ENCODE measurements around the gene C12orf56. TPM values are rescaled to one million over a fixed set of nuclear protein-coding genes. Genes with fewer than 3 reads are reported as not detected.

The C12orf56 gene
- total RNA-seq, 4 donors from 2014 or later = not detected

- TF ChIP-seq CTCF (IDR thresholded peaks at IDR 0.05; ENCODE audit: low read depth) = no peak
These were observed 54.6 kb downstream of the C12orf56 start for GRCh38 chr12:64335886-64336466.

DNA sequence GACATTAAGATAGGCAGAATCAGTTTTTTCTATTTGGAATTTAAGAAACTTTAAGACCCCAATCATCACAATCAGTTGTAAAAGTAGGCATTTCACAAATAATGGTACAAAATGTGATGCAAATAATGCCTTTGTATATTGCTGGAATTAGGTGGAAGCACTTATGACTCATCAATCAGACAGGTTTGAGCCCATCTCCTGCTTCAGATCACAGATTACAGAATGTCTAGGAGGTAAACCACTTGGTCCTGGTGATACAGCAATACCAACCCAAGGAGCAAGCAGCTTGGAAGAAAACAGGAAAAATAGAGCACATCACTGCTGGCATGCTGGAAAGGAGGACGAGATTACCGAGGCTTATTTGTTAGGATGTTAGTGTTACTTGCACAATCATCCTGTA lies 57.6 kb downstream of the C12orf56 start:
- TF ChIP-seq CTCF (IDR thresholded peaks at IDR 0.05; ENCODE audit: low read depth) = no peak

GRCh38 chr12:64332296-64332695 lies 58.3 kb downstream of the C12orf56 start:
- TF ChIP-seq CTCF (IDR thresholded peaks at IDR 0.05; ENCODE audit: low read depth) = no peak

DNA sequence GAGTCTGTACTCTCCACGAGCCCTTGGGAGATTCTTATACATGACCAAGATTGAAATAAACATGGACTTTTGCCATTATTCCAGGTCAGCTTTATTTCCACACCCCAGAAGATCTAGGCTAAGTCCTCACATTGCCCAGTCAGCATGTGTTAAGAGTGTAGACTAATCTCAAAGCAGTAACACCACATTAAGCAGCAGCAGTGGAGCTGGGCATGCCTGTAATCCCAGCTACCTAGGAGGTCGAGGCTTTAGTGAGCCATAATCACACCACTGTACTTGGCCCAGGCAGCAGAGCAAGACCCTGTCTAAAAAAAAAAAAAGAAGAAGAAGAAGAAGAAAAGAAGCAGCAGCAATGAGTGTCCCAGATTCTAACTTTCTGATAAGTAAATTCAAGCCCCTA lies 65.5 kb downstream of the C12orf56 start:
- no peak for TF ChIP-seq CTCF (IDR thresholded peaks at IDR 0.05; ENCODE audit: low read depth)

- TF ChIP-seq CTCF (IDR thresholded peaks at IDR 0.05; ENCODE audit: low read depth) = no peak
These were observed 66.9 kb downstream of the C12orf56 start for GRCh38 chr12:64323476-64324225.

DNA sequence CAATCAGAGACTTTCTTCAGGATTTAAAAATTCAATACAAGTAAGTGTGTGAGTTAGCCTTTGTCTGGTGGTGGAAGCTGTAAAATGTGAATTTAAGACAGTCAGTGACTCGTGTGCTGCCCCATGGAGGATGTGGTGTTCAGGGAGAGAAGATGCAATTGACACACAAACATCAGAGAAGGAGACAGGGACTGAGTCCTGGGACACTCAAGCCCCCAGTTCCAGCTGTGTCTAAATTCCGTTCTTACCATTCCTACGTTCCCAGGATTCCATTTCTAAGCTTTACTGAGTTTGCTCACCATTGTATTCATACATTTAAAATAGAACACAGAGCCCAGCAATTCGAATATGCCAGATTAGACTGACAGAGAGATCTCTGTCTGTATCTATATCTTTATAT lies 67.6 kb downstream of the C12orf56 start:
- TF ChIP-seq CTCF (IDR thresholded peaks at IDR 0.05; ENCODE audit: low read depth) = no peak

GRCh38 chr12:64320611-64321010 lies 69.9 kb downstream of the C12orf56 start:
- TF ChIP-seq CTCF (IDR thresholded peaks at IDR 0.05; ENCODE audit: low read depth) = no peak

Measured in subcutaneous adipose tissue (tissue), 4 donors.